ENCODE results near the gene ATP6V1C2.

ATP6V1C2 gene

DNA sequence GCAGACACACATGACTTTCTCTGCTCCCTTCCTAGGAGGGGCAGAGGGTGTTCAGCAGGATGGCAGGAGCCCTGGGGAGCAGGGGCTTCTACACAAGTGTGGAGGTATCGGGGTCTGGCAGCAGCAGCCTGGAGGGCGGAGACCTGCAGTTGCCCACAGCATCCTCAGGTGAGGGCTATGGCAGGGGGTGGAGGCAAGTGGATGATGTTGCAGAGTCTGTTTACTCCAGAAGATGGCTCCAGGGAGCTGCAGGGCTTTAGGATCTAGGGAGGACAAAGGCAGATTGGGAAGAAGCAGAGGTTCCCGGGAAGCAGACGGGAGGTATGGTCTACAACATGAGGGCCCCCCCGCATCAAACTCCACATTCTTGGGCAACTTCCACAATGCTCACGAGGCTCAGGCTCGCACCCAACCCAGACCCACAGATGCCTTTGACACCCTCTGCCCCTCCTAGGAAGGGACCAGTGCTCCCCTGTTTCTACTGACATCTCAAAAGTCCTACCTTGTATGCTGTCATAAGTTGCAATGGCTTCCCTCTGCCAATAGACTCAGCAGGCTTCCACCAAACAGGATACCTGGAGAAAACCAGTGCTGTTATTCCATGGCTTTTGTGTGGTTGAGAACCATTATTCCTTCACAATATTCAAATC, 12.0 kb upstream of the ATP6V1C2 start:
- no peak overlapping the region for H2BK120ac ChIP-seq (ENCODE audit: low read depth, low read length)
- no CpG with 5 or more reads among the region's 7 CpGs for WGBS, 2 donors (ENCODE audit: extremely low coverage in 2 of 2, insufficient read length in 2 of 2, insufficient replicate concordance in 1 of 2)
- H3K27me3 ChIP-seq (ENCODE audit: control insufficient read depth in 3 of 3, insufficient read depth in 3 of 3, low read depth in 1 of 3, low read length in 3 of 3) = peaks cover 0 to 20% (median 0%) of the 10 kb centered on the region in 3 experiments
- no peak overlapping the region for H3K9ac ChIP-seq (ENCODE audit: low read depth, low read length, poor library complexity)
- no peak overlapping the region for H2AFZ ChIP-seq (ENCODE audit: low read length)
- no peak overlapping the region for H2AK5ac ChIP-seq (ENCODE audit: low read depth, low read length)
- H3K4me3 ChIP-seq (ENCODE audit: low read length in 2 of 2) = no peak overlapping the region
- no peak overlapping the region for H4K91ac ChIP-seq (ENCODE audit: low read depth, low read length, poor library complexity)
- H3K14ac ChIP-seq (ENCODE audit: low read length) = peak overlapping the region; percentile 1
- H3K27ac ChIP-seq (replicated peaks; ENCODE audit: low read length) = no peak overlapping the region
- H3K4me2 ChIP-seq (ENCODE audit: insufficient read depth, low read length, poor library complexity, severe bottlenecking) = no peak overlapping the region
- H2BK15ac ChIP-seq (ENCODE audit: low read length) = no peak overlapping the region
- H3K4me1 ChIP-seq (ENCODE audit: control insufficient read depth in 2 of 2, insufficient read depth in 1 of 2, low read depth in 1 of 2, low read length in 2 of 2) = peaks cover 0 to 2% of the 10 kb centered on the region in 2 donors
- no peak for DNase-seq (ENCODE audit: low spot score)
- no peak overlapping the region for H2BK12ac ChIP-seq (ENCODE audit: low read length)
- no peak overlapping the region for H3K23ac ChIP-seq (ENCODE audit: low read depth, low read length, poor library complexity)
- no peaks in the 10 kb centered on the region for H3K79me1 ChIP-seq (ENCODE audit: low read depth, low read length)
- H2BK5ac ChIP-seq (ENCODE audit: low read length) = no peak overlapping the region
- H3K9me3 ChIP-seq (replicated peaks in 1 of 2; ENCODE audit: control insufficient read depth in 2 of 2, insufficient read depth in 1 of 2, low read depth in 1 of 2, low read length in 2 of 2) = no peaks in the 10 kb centered on the region
- no peak overlapping the region for H3K18ac ChIP-seq (ENCODE audit: low read length)
- no peak overlapping the region for H3K4ac ChIP-seq (ENCODE audit: low read length)
- no peaks in the 10 kb centered on the region for H3K36me3 ChIP-seq (replicated peaks in 1 of 2; ENCODE audit: control insufficient read depth in 2 of 2, insufficient read depth in 2 of 2, low read length in 2 of 2)
- no peak overlapping the region for H4K8ac ChIP-seq (ENCODE audit: low read depth, low read length)

DNA sequence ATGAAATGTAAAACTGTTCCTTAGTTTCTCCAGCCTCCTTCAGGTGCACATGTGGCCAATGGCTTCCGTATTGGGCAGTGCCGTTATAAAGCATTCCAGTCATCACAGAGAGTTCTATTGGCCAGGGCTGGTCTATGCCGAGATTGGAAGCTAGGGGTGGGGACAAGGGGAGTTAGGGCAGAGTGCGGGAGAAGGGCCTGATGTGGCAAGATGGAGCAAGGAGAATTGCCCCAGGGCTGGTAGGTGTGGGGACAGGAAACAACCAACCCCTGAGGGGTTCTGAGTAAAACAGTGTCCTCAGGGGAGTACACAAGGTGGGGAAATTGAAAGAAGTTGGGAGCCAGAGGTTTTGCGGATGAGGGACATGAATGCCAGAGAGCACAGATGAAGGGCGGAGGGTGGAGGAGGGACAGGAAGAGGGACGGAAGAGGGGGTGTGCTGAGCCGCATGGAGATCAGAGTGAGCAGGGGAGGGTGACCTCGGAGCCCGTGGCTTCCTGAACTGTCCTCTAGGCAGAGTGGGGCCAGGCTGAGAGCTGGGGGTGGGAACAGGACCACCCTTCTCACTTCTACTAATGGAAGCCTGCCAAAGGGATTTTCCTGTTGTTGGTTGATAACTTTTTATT, 9.1 kb upstream of the ATP6V1C2 start:
- Histone ChIP-seq H3K27ac (replicated peaks; ENCODE audit: low read length) (no peak overlapping the region), H3K4me2 (ENCODE audit: insufficient read depth, low read length, poor library complexity, severe bottlenecking) (no peak overlapping the region), H3K36me3 (replicated peaks in 1 of 2; ENCODE audit: control insufficient read depth in 2 of 2, insufficient read depth in 2 of 2, low read length in 2 of 2) (no peaks in the 10 kb centered on the region), H3K9me3 (replicated peaks in 1 of 2; ENCODE audit: control insufficient read depth in 2 of 2, insufficient read depth in 1 of 2, low read depth in 1 of 2, low read length in 2 of 2) (no peaks in the 10 kb centered on the region), H3K4me3 (ENCODE audit: low read length in 2 of 2) (no peak overlapping the region), H4K91ac (ENCODE audit: low read depth, low read length, poor library complexity) (no peak overlapping the region), H2AFZ (ENCODE audit: low read length) (peak overlapping the region; percentile 77), H2BK12ac (ENCODE audit: low read length) (no peak overlapping the region), H3K9ac (ENCODE audit: low read depth, low read length, poor library complexity) (no peak overlapping the region), H3K4me1 (ENCODE audit: control insufficient read depth in 2 of 2, insufficient read depth in 1 of 2, low read depth in 1 of 2, low read length in 2 of 2) (peaks cover 0 to 4% of the 10 kb centered on the region in 2 donors), H3K27me3 (ENCODE audit: control insufficient read depth in 3 of 3, insufficient read depth in 3 of 3, low read depth in 1 of 3, low read length in 3 of 3) (peaks cover 0 to 40% (median 2%) of the 10 kb centered on the region in 3 experiments), H3K79me1 (ENCODE audit: low read depth, low read length) (no peaks in the 10 kb centered on the region), H2BK5ac (ENCODE audit: low read length) (no peak overlapping the region), H3K14ac (ENCODE audit: low read length) (peak overlapping the region; percentile 38), H4K8ac (ENCODE audit: low read depth, low read length) (no peak overlapping the region), H2AK5ac (ENCODE audit: low read depth, low read length) (no peak overlapping the region), H2BK120ac (ENCODE audit: low read depth, low read length) (no peak overlapping the region), H3K4ac (ENCODE audit: low read length) (no peak overlapping the region), H3K18ac (ENCODE audit: low read length) (peak overlapping the region; percentile 64), H3K23ac (ENCODE audit: low read depth, low read length, poor library complexity) (peak overlapping the region; percentile 65), H2BK15ac (ENCODE audit: low read length) (no peak overlapping the region)
- WGBS, 2 donors (ENCODE audit: extremely low coverage in 2 of 2, insufficient read length in 2 of 2, insufficient replicate concordance in 1 of 2) = no CpG with 5 or more reads among the region's 10 CpGs
- no peak for DNase-seq (ENCODE audit: low spot score)

DNA sequence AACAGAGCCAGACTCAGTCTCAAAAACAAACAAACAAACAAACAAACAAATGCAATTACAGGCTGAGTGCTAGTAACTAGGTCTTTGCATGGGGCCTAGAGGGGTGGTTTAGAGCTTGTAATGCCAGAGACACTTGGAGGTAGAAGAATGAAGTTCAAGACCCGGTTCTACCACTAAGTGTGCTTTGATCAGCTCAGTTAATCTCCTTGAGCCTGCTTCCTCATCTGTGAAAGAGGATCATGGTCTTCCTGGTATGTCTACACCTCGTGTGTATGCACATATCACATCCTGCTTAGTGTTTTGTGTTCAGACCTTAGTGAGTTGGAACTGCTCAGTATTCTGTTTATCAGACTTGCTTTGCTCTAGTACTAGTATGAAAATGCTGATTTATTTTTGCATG, 4.8 kb upstream of the ATP6V1C2 start:
- no peak for DNase-seq (ENCODE audit: low spot score)
- no peak overlapping the region for H3K18ac ChIP-seq (ENCODE audit: low read length)
- H3K4me1 ChIP-seq (ENCODE audit: control insufficient read depth in 2 of 2, insufficient read depth in 1 of 2, low read depth in 1 of 2, low read length in 2 of 2) = peaks cover 3 to 15% of the 10 kb centered on the region in 2 donors
- H3K36me3 ChIP-seq (replicated peaks in 1 of 2; ENCODE audit: control insufficient read depth in 2 of 2, insufficient read depth in 2 of 2, low read length in 2 of 2) = no peaks in the 10 kb centered on the region
- no peak overlapping the region for H2AFZ ChIP-seq (ENCODE audit: low read length)
- H3K27me3 ChIP-seq (ENCODE audit: control insufficient read depth in 3 of 3, insufficient read depth in 3 of 3, low read depth in 1 of 3, low read length in 3 of 3) = peaks cover 9 to 65% (median 23%) of the 10 kb centered on the region in 3 experiments
- H3K4me2 ChIP-seq (ENCODE audit: insufficient read depth, low read length, poor library complexity, severe bottlenecking) = no peak overlapping the region
- H3K27ac ChIP-seq (replicated peaks; ENCODE audit: low read length) = no peak overlapping the region
- no peaks in the 10 kb centered on the region for H3K79me1 ChIP-seq (ENCODE audit: low read depth, low read length)
- no peak overlapping the region for H3K9ac ChIP-seq (ENCODE audit: low read depth, low read length, poor library complexity)
- no peak overlapping the region for H3K14ac ChIP-seq (ENCODE audit: low read length)
- H2BK15ac ChIP-seq (ENCODE audit: low read length) = no peak overlapping the region
- no peak overlapping the region for H2BK12ac ChIP-seq (ENCODE audit: low read length)
- H2BK5ac ChIP-seq (ENCODE audit: low read length) = no peak overlapping the region
- no peak overlapping the region for H3K23ac ChIP-seq (ENCODE audit: low read depth, low read length, poor library complexity)
- no CpG with 5 or more reads among the region's 2 CpGs for WGBS, 2 donors (ENCODE audit: extremely low coverage in 2 of 2, insufficient read length in 2 of 2, insufficient replicate concordance in 1 of 2)
- H4K8ac ChIP-seq (ENCODE audit: low read depth, low read length) = no peak overlapping the region
- H3K4ac ChIP-seq (ENCODE audit: low read length) = no peak overlapping the region
- H3K9me3 ChIP-seq (replicated peaks in 1 of 2; ENCODE audit: control insufficient read depth in 2 of 2, insufficient read depth in 1 of 2, low read depth in 1 of 2, low read length in 2 of 2) = no peaks in the 10 kb centered on the region
- no peak overlapping the region for H2AK5ac ChIP-seq (ENCODE audit: low read depth, low read length)
- H3K4me3 ChIP-seq (ENCODE audit: low read length in 2 of 2) = no peak overlapping the region
- no peak overlapping the region for H2BK120ac ChIP-seq (ENCODE audit: low read depth, low read length)
- no peak overlapping the region for H4K91ac ChIP-seq (ENCODE audit: low read depth, low read length, poor library complexity)

DNA sequence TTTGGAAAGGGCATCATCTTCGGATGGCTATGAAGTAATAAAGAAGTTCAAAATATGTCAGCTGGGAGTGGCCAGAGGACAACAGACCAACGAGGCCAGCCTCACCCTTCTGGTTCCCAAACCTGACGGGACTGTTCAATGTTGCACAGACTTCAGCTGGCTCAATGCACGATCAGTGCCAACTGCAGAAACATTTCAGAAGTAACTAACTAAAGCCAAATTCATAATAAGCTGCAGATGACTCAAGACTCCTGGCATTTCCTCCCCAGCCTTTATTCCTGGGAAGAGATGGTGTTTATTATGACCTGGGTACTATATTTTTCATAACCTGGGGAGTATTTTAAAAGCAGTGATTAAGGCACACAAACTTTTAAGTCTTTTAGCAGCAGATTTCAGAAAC, 3.8 kb upstream of the ATP6V1C2 start:
- no peak overlapping the region for H3K4me2 ChIP-seq (ENCODE audit: insufficient read depth, low read length, poor library complexity, severe bottlenecking)
- DNase-seq (ENCODE audit: low spot score) = no peak
- H2AK5ac ChIP-seq (ENCODE audit: low read depth, low read length) = no peak overlapping the region
- H3K14ac ChIP-seq (ENCODE audit: low read length) = no peak overlapping the region
- no peak overlapping the region for H2BK5ac ChIP-seq (ENCODE audit: low read length)
- no peak overlapping the region for H3K27ac ChIP-seq (replicated peaks; ENCODE audit: low read length)
- no peak overlapping the region for H4K8ac ChIP-seq (ENCODE audit: low read depth, low read length)
- no peak overlapping the region for H4K91ac ChIP-seq (ENCODE audit: low read depth, low read length, poor library complexity)
- H3K4me1 ChIP-seq (ENCODE audit: control insufficient read depth in 2 of 2, insufficient read depth in 1 of 2, low read depth in 1 of 2, low read length in 2 of 2) = peaks cover 4 to 13% of the 10 kb centered on the region in 2 donors
- H3K27me3 ChIP-seq (ENCODE audit: control insufficient read depth in 3 of 3, insufficient read depth in 3 of 3, low read depth in 1 of 3, low read length in 3 of 3) = peaks cover 18 to 73% (median 33%) of the 10 kb centered on the region in 3 experiments
- H2BK120ac ChIP-seq (ENCODE audit: low read depth, low read length) = no peak overlapping the region
- H3K23ac ChIP-seq (ENCODE audit: low read depth, low read length, poor library complexity) = no peak overlapping the region
- WGBS, 2 donors (ENCODE audit: extremely low coverage in 2 of 2, insufficient read length in 2 of 2, insufficient replicate concordance in 1 of 2) = no CpG with 5 or more reads among the region's 4 CpGs
- no peaks in the 10 kb centered on the region for H3K79me1 ChIP-seq (ENCODE audit: low read depth, low read length)
- H2BK12ac ChIP-seq (ENCODE audit: low read length) = no peak overlapping the region
- H3K4ac ChIP-seq (ENCODE audit: low read length) = no peak overlapping the region
- H2BK15ac ChIP-seq (ENCODE audit: low read length) = no peak overlapping the region
- H3K9ac ChIP-seq (ENCODE audit: low read depth, low read length, poor library complexity) = no peak overlapping the region
- H2AFZ ChIP-seq (ENCODE audit: low read length) = peak overlapping the region; percentile 24
- no peak overlapping the region for H3K18ac ChIP-seq (ENCODE audit: low read length)
- H3K36me3 ChIP-seq (replicated peaks in 1 of 2; ENCODE audit: control insufficient read depth in 2 of 2, insufficient read depth in 2 of 2, low read length in 2 of 2) = no peaks in the 10 kb centered on the region
- H3K9me3 ChIP-seq (replicated peaks in 1 of 2; ENCODE audit: control insufficient read depth in 2 of 2, insufficient read depth in 1 of 2, low read depth in 1 of 2, low read length in 2 of 2) = no peaks in the 10 kb centered on the region
- H3K4me3 ChIP-seq (ENCODE audit: low read length in 2 of 2) = no peak overlapping the region

Data from neuronal stem cell (in vitro differentiated cells).